PFSK-1 (cell line): ENCODE results near the gene DPF3.

ENCODE experiments used
- FOXP2 ChIP-seq: optimal IDR thresholded peaks from 2 replicates; pipeline ENCODE3; 2011; ENCODE audit warnings: borderline replicate concordance, control low read depth, inconsistent platforms; ENCODE audit not compliant: insufficient read depth; ENCODE audit errors: extremely low read length, extremely low read depth
- POLR2AphosphoS5 ChIP-seq: IDR thresholded peaks from 2 replicates; pipeline ENCODE4 v1.6.1; 2012; ENCODE audit warnings: low read depth, mild to moderate bottlenecking, control low read depth, low read length, moderate library complexity
- REST ChIP-seq, 2 experiments: IDR thresholded peaks; 2 replicates each; pipeline versions ENCODE4 v1.6.1 to v1.8.0; 2011 to 2012; ENCODE audit warnings: low read depth in 2 of 2, low read length in 2 of 2, control low read depth in 1 of 2, inconsistent platforms in 1 of 2, mild to moderate bottlenecking in 1 of 2, moderate library complexity in 1 of 2; ENCODE audit not compliant: insufficient read depth in 1 of 2

- TF ChIP-seq REST (IDR thresholded peaks at IDR 0.05; ENCODE audit: insufficient read depth in 1 of 2, low read depth in 2 of 2, low read length in 2 of 2) (no peak), FOXP2 (no peak), POLR2AphosphoS5 (no peak)
Measured at GRCh38 chr14:72941286-72941985, 47.5 kb upstream of the DPF3 start.
